Activated effector memory CD4-positive, alpha-beta T cell treated with Interleukin-2 at 50 U/mL for 16 hours (primary cell): ENCODE results near the gene MPG.
"Not testable (repeated sequence)": the region's sequence is repeated elsewhere in the genome, so short reads cannot be mapped to it uniquely, and the experiment has no call there.

Experiments used
- DNase-seq: peaks from one replicate; pipeline ENCODE4 v3.0.0-alpha.2; 2020

Gene MPG

GRCh38 chr16:77807-78443 lies at the start of gene MPG:
Gene MPG (plus strand): TSS chr16:78225. CDS start chr16:78310, 85 bp downstream.
- DNase-seq: peak; percentile 81

- not testable (repeated sequence) for DNase-seq
These were observed 47.4 kb upstream of the MPG start for GRCh38 chr16:30627-31026.

- DNase-seq: not testable (repeated sequence)
These were observed 44.7 kb upstream of the MPG start for GRCh38 chr16:33154-33876.

GRCh38 chr16:33877-34647 lies 44.0 kb upstream of the MPG start:
- no peak for DNase-seq

GRCh38 chr16:34648-34987 lies 43.4 kb upstream of the MPG start:
- no peak for DNase-seq

- no peak for DNase-seq
These were observed 42.9 kb upstream of the MPG start for GRCh38 chr16:35011-35677.

- no peak for DNase-seq
These were observed 42.2 kb upstream of the MPG start for GRCh38 chr16:35678-36305.

GRCh38 chr16:36336-36984 lies 41.6 kb upstream of the MPG start:
- DNase-seq: no peak

- no peak for DNase-seq
These were observed 40.5 kb upstream of the MPG start for GRCh38 chr16:37511-37910.

- DNase-seq: not testable (repeated sequence)
These were observed 39.8 kb upstream of the MPG start for GRCh38 chr16:38206-38605.

GRCh38 chr16:38941-39892 lies 38.8 kb upstream of the MPG start:
- DNase-seq: peak; percentile 54

GRCh38 chr16:41439-42068 lies 36.5 kb upstream of the MPG start:
- DNase-seq: no peak

- no peak for DNase-seq
These were observed 36.0 kb upstream of the MPG start for GRCh38 chr16:42069-42457.

GRCh38 chr16:42691-43090 lies 35.3 kb upstream of the MPG start:
- DNase-seq: no peak

- no peak for DNase-seq
These were observed 34.7 kb upstream of the MPG start for GRCh38 chr16:43294-43693.

GRCh38 chr16:44655-45054 lies 33.4 kb upstream of the MPG start:
- no peak for DNase-seq

- no peak for DNase-seq
These were observed 32.6 kb upstream of the MPG start for GRCh38 chr16:45454-45853.

- not testable (repeated sequence) for DNase-seq
These were observed 31.5 kb upstream of the MPG start for GRCh38 chr16:46510-46909.

GRCh38 chr16:47234-47633 lies 30.8 kb upstream of the MPG start:
- no peak for DNase-seq

GRCh38 chr16:50769-51591 lies 27.0 kb upstream of the MPG start:
- no peak for DNase-seq
